GM19467 (cell line): ENCODE results near the gene ZNF236.

Experiments used
- ATAC-seq: cut with Tn5 transposase; IDR thresholded peaks from one replicate; pipeline ENCODE4 v1.9.1; 2021; ENCODE audit warnings: mild to moderate bottlenecking, moderate library complexity; ENCODE audit not compliant: unreplicated experiment

Gene ZNF236

GRCh38 chr18:77000527-77000926 is 178.2 kb downstream of the ZNF236 start:
- ATAC-seq = no peak

- ATAC-seq = no peak
Measured at GRCh38 chr18:77001041-77001440, 178.7 kb downstream of the ZNF236 start.

GRCh38 chr18:77001979-77002378 is 179.6 kb downstream of the ZNF236 start:
- no peak for ATAC-seq

GRCh38 chr18:77002496-77002895 is 180.1 kb downstream of the ZNF236 start:
- ATAC-seq = no peak

GRCh38 chr18:77003316-77003715 is 181.0 kb downstream of the ZNF236 start:
- ATAC-seq = no peak

- ATAC-seq = no peak
Measured at GRCh38 chr18:77004555-77005380, 182.4 kb downstream of the ZNF236 start.

GRCh38 chr18:77005651-77006195 is 183.4 kb downstream of the ZNF236 start:
- no peak for ATAC-seq

- no peak for ATAC-seq
Measured at GRCh38 chr18:77006305-77007175, 184.2 kb downstream of the ZNF236 start.

- no peak for ATAC-seq
Measured at GRCh38 chr18:77007251-77007650, 184.9 kb downstream of the ZNF236 start.

- ATAC-seq = no peak
Measured at GRCh38 chr18:77008006-77008405, 185.6 kb downstream of the ZNF236 start.

GRCh38 chr18:77008576-77009315 is 186.4 kb downstream of the ZNF236 start:
- no peak for ATAC-seq

- ATAC-seq = no peak
Measured at GRCh38 chr18:77009675-77010074, 187.3 kb downstream of the ZNF236 start.

- ATAC-seq = no peak
Measured at GRCh38 chr18:77012120-77012519, 189.8 kb downstream of the ZNF236 start.

GRCh38 chr18:77012806-77013541 is 190.6 kb downstream of the ZNF236 start:
- no peak for ATAC-seq

- no peak for ATAC-seq
Measured at GRCh38 chr18:77013811-77014521, 191.6 kb downstream of the ZNF236 start.

GRCh38 chr18:77014538-77014937 is 192.2 kb downstream of the ZNF236 start:
- ATAC-seq = no peak

- ATAC-seq = no peak
Measured at GRCh38 chr18:77015169-77015568, 192.8 kb downstream of the ZNF236 start.

- ATAC-seq = no peak
Measured at GRCh38 chr18:77015771-77016710, 193.7 kb downstream of the ZNF236 start.

- ATAC-seq = no peak
Measured at GRCh38 chr18:77016936-77017335, 194.6 kb downstream of the ZNF236 start.
